IgD-negative memory B cell (primary cell): ENCODE measurements around the gene MPG. TPM values are rescaled to one million over a fixed set of nuclear protein-coding genes. Genes with fewer than 3 reads are reported as not detected.

ENCODE experiments used
- H3K27ac Mint-ChIP-seq, 3 donors: one replicate each; pipeline ENCODE4 v1.8.0; 2020 to 2022; ENCODE audit warnings: mild to moderate bottlenecking in 3 of 3, mixed read lengths in 3 of 3, moderate library complexity in 1 of 3
- H3K27me3 Mint-ChIP-seq: one replicate; pipeline ENCODE4 v1.8.0; 2021; ENCODE audit warnings: mixed read lengths
- H3K36me3 Mint-ChIP-seq: one replicate; pipeline ENCODE4 v1.8.0; 2020; ENCODE audit warnings: mild to moderate bottlenecking, mixed read lengths
- H3K4me1 Mint-ChIP-seq, 3 donors: one replicate each; pipeline ENCODE4 v1.8.0; 2020 to 2022; ENCODE audit warnings: mixed read lengths in 3 of 3, mild to moderate bottlenecking in 1 of 3
- H3K4me3 Mint-ChIP-seq, 4 donors: one replicate each; pipeline ENCODE4 v1.8.0; 2020 to 2022; ENCODE audit warnings: mild to moderate bottlenecking in 4 of 4, mixed read lengths in 4 of 4, moderate library complexity in 3 of 4
- H3K9me3 Mint-ChIP-seq, 3 donors: one replicate each; pipeline ENCODE4 v1.8.0; 2020 to 2021; ENCODE audit warnings: mixed read lengths in 3 of 3, mild to moderate bottlenecking in 1 of 3
- polyA plus RNA-seq: library from polyadenylated mRNA; unstranded; fragments of 300-500 nt; fragmentation: Illumina TruSeq; gene quantifications from one replicate; pipeline ENCODE4 v1.2.3, GENCODE V29; 2021

MPG gene
- polyA plus RNA-seq, 1 donor from 2014 or later = 87.6 TPM

- Mint-ChIP-seq H3K27me3 (peaks cover 12% of the 10 kb centered on the region), H3K4me1 (peaks cover 0 to 2% (median 2%) of the 10 kb centered on the region in 3 donors), H3K9me3 (no peaks in the 10 kb centered on the region), H3K27ac (no peak overlapping the region), H3K4me3 (no peak overlapping the region), H3K36me3 (no peaks in the 10 kb centered on the region)
Observed at GRCh38 chr16:67183-67791, 10.7 kb upstream of the MPG start.

- no peaks in the 10 kb centered on the region for H3K36me3 Mint-ChIP-seq
- H3K9me3 Mint-ChIP-seq = no peaks in the 10 kb centered on the region
- H3K4me3 Mint-ChIP-seq = no peak overlapping the region
- H3K27ac Mint-ChIP-seq = no peak overlapping the region
- peaks cover 0 to 6% (median 5%) of the 10 kb centered on the region in 3 donors for H3K4me1 Mint-ChIP-seq
- peaks cover 16% of the 10 kb centered on the region for H3K27me3 Mint-ChIP-seq
Observed at GRCh38 chr16:67884-68789, 9.9 kb upstream of the MPG start.

- no peaks in the 10 kb centered on the region for H3K9me3 Mint-ChIP-seq
- H3K27me3 Mint-ChIP-seq = peaks cover 17% of the 10 kb centered on the region
- H3K27ac Mint-ChIP-seq = no peak overlapping the region
- H3K36me3 Mint-ChIP-seq = no peaks in the 10 kb centered on the region
- H3K4me3 Mint-ChIP-seq = no peak overlapping the region
- H3K4me1 Mint-ChIP-seq = peaks cover 0 to 6% (median 5%) of the 10 kb centered on the region in 3 donors
Observed at GRCh38 chr16:69181-69580, 8.8 kb upstream of the MPG start.

GRCh38 chr16:71210-71539, 6.8 kb upstream of the MPG start:
- no peak overlapping the region for H3K27ac Mint-ChIP-seq
- no peaks in the 10 kb centered on the region for H3K9me3 Mint-ChIP-seq
- H3K27me3 Mint-ChIP-seq = peaks cover 14% of the 10 kb centered on the region
- H3K36me3 Mint-ChIP-seq = no peaks in the 10 kb centered on the region
- H3K4me1 Mint-ChIP-seq = peaks cover 0 to 6% (median 3%) of the 10 kb centered on the region in 3 donors
- peak overlapping the region in 1 of 4 donors; percentile 66 for H3K4me3 Mint-ChIP-seq

- Mint-ChIP-seq H3K4me3 (peak overlapping the region in 2 of 4 donors; percentile 51 to 66), H3K27me3 (peaks cover 14% of the 10 kb centered on the region), H3K27ac (no peak overlapping the region), H3K36me3 (no peaks in the 10 kb centered on the region), H3K9me3 (no peaks in the 10 kb centered on the region), H3K4me1 (peaks cover 3 to 11% (median 5%) of the 10 kb centered on the region in 3 donors)
Observed at GRCh38 chr16:71540-72401, 6.3 kb upstream of the MPG start.

- H3K27ac Mint-ChIP-seq = no peak within 1 kb of the TSS
- H3K27me3 Mint-ChIP-seq = peaks cover 14% of the 10 kb centered on the region
- peaks cover 3 to 13% (median 9%) of the 10 kb centered on the region in 3 donors for H3K4me1 Mint-ChIP-seq
- peak within 1 kb of the TSS; percentile 67 to 96 (median 77) for H3K4me3 Mint-ChIP-seq
- no peaks in the 10 kb centered on the region for H3K36me3 Mint-ChIP-seq
- H3K9me3 Mint-ChIP-seq = no peaks in the 10 kb centered on the region
Observed at GRCh38 chr16:72561-73548, 5.2 kb upstream of the MPG start, which contains the start of gene RHBDF1. TSS of gene RHBDF1 (minus strand) at chr16:72631. CDS start at chr16:65015, 7,616 bp downstream.

- Mint-ChIP-seq H3K4me3 (peak overlapping the region in 2 of 4 donors; percentile 4 to 79), H3K27me3 (peaks cover 13% of the 10 kb centered on the region), H3K27ac (peak overlapping the region in 1 of 3 donors; percentile 31), H3K36me3 (no peaks in the 10 kb centered on the region), H3K4me1 (peaks cover 3 to 16% (median 12%) of the 10 kb centered on the region in 3 donors), H3K9me3 (no peaks in the 10 kb centered on the region)
Observed at GRCh38 chr16:74051-74746, 3.8 kb upstream of the MPG start.

- Mint-ChIP-seq H3K9me3 (no peaks in the 10 kb centered on the region), H3K36me3 (no peaks in the 10 kb centered on the region), H3K27ac (peak overlapping the region in 1 of 3 donors; percentile 31), H3K27me3 (peaks cover 13% of the 10 kb centered on the region), H3K4me3 (peak overlapping the region in 1 of 4 donors; percentile 91), H3K4me1 (peaks cover 3 to 18% (median 12%) of the 10 kb centered on the region in 3 donors)
Observed at GRCh38 chr16:74747-75334, 3.2 kb upstream of the MPG start.

GRCh38 chr16:75580-76501, 2.2 kb upstream of the MPG start:
- H3K27me3 Mint-ChIP-seq = peaks cover 10% of the 10 kb centered on the region
- H3K36me3 Mint-ChIP-seq = no peaks in the 10 kb centered on the region
- H3K9me3 Mint-ChIP-seq = no peaks in the 10 kb centered on the region

GRCh38 chr16:76535-77272, 1.3 kb upstream of the MPG start:
- peaks cover 6% of the 10 kb centered on the region for H3K27me3 Mint-ChIP-seq
- H3K4me3 Mint-ChIP-seq = peak overlapping the region; percentile 77 to 91 (median 86)
- peak overlapping the region in 2 of 3 donors; percentile 43 to 79 for H3K27ac Mint-ChIP-seq
- no peaks in the 10 kb centered on the region for H3K9me3 Mint-ChIP-seq
- H3K4me1 Mint-ChIP-seq = peaks cover 3 to 18% (median 12%) of the 10 kb centered on the region in 3 donors
- no peaks in the 10 kb centered on the region for H3K36me3 Mint-ChIP-seq

More at GRCh38 chr16:75580-76501, 2.2 kb upstream of the MPG start:
- Mint-ChIP-seq H3K27ac (peak overlapping the region in 1 of 3 donors; percentile 35), H3K4me1 (peaks cover 3 to 18% (median 12%) of the 10 kb centered on the region in 3 donors), H3K4me3 (peak overlapping the region in 2 of 4 donors; percentile 88 to 91)

GRCh38 chr16:77273-77806, 685 bp upstream of the MPG start:
- Mint-ChIP-seq H3K4me1 (peaks cover 3 to 18% (median 12%) of the 10 kb centered on the region in 3 donors), H3K27ac (peak overlapping the region in 2 of 3 donors; percentile 43 to 79), H3K36me3 (no peaks in the 10 kb centered on the region), H3K9me3 (no peaks in the 10 kb centered on the region), H3K27me3 (peaks cover 5% of the 10 kb centered on the region), H3K4me3 (peak overlapping the region; percentile 77 to 91 (median 86))
